K562 (cell line): ENCODE data around the gene PPFIA3. TPM values are rescaled to one million over a fixed set of nuclear protein-coding genes. Genes with fewer than 3 reads are reported as not detected.

Source experiments
- ATF7 ChIP-seq: fragments of 450-650 bp; IDR thresholded peaks from 2 replicates; pipeline ENCODE4 v1.7.1; 2014; ENCODE audit warnings: mild to moderate bottlenecking, moderate library complexity
- BHLHE40 ChIP-seq: IDR thresholded peaks from 2 replicates; pipeline ENCODE4 v1.6.1; 2011; ENCODE audit warnings: low read length, improper control_type of control experiment
- CXXC5 ChIP-seq: fragments of 250-450 bp; sonication (Bioruptor Pico); IDR thresholded peaks from 2 replicates; pipeline ENCODE4 v1.8.0; 2022; ENCODE audit warnings: inconsistent platforms, mild to moderate bottlenecking, moderate library complexity
- NFXL1 ChIP-seq: fragments of 450-650 bp; formaldehyde crosslinking; IDR thresholded peaks from 2 replicates; pipeline ENCODE4 v1.4.0; 2021; ENCODE audit warnings: mild to moderate bottlenecking
- RFX1 ChIP-seq: fragments of 450-650 bp; IDR thresholded peaks from 2 replicates; pipeline ENCODE4 v1.6.1; 2016; ENCODE audit warnings: mild to moderate bottlenecking, moderate library complexity
- SAP30 ChIP-seq: fragments of 200-600 bp; sonication (generic); IDR thresholded peaks from 2 replicates; pipeline ENCODE4 v1.6.1; 2012; ENCODE audit warnings: borderline replicate concordance, low read depth, mild to moderate bottlenecking, moderate library complexity, low read length, control low read depth, inconsistent platforms; ENCODE audit not compliant: insufficient read depth, poor library complexity, severe bottlenecking
- TCF7 ChIP-seq: sonication (generic); IDR thresholded peaks from 2 replicates; pipeline ENCODE4 v1.6.1; 2016; ENCODE audit warnings: antibody characterized with exemption, borderline replicate concordance
- ZNF124 ChIP-seq: sonication (generic); formaldehyde crosslinking; IDR thresholded peaks from 2 replicates; pipeline ENCODE4 v1.8.1; 2022; ENCODE audit warnings: missing genetic modification reagents
- ZNF224 ChIP-seq: sonication (generic); formaldehyde crosslinking; IDR thresholded peaks from 2 replicates; pipeline ENCODE4 v1.8.0; 2022; ENCODE audit warnings: mild to moderate bottlenecking, missing genetic modification reagents
- ZNF586 ChIP-seq: fragments of 450-650 bp; formaldehyde crosslinking; conservative IDR thresholded peaks from 2 replicates; pipeline ENCODE4 v1.4.0; 2020; ENCODE audit warnings: mild to moderate bottlenecking, moderate library complexity
- ZNF668 ChIP-seq: fragments of 250-450 bp; sonication (Bioruptor Pico); IDR thresholded peaks from 2 replicates; pipeline ENCODE4 v1.8.0; 2022; ENCODE audit warnings: mild to moderate bottlenecking, inconsistent platforms
- polyA plus RNA-seq, 8 experiments: library from polyadenylated mRNA; depleted of rRNA in 4 of 8; stranded (reverse) in 5 of 8; unstranded in 3 of 8; fragments of >200 nt; fragmentation: Nextera tagmentation in 2 of 8; fragmentation: Illumina TruSeq in 1 of 8; extraction: Ambion mirVana in 2 of 8; extraction: Trizol in 1 of 8; gene quantifications; 2 replicates each; pipeline versions ENCODE4 v1.2.1 to v1.2.3, GENCODE V29; 2011 to 2014; ENCODE audit warnings: inconsistent platforms in 1 of 8, missing spikeins in 1 of 8
- total RNA-seq, 7 experiments: library from RNA; depleted of rRNA in 6 of 7; stranded (reverse); fragments of >200 nt in 6 of 7; fragmentation: Illumina TruSeq in 2 of 7; extraction: Trizol in 2 of 7; gene quantifications; 2 replicates each; pipeline versions ENCODE4 v1.2.1 to v1.2.3, GENCODE V29; 2011 to 2021; ENCODE audit warnings: low replicate concordance in 1 of 7
- TF ChIP-seq, protein P1 (sequence below), 3 experiments: fragments of 200-800 bp in 1 of 3; fragments of 250-450 bp in 1 of 3; fragments of 450-650 bp in 1 of 3; sonication (Bioruptor Pico) in 1 of 3; sonication (Bioruptor generic) in 1 of 3; formaldehyde crosslinking in 1 of 3; IDR thresholded peaks; 2 replicates each; pipeline versions ENCODE4 v1.6.1 to v1.8.0; 2016 to 2022; ENCODE audit warnings: mild to moderate bottlenecking in 2 of 3, missing genetic modification characterization in 2 of 3, missing compliant biosample characterization in 1 of 3, moderate library complexity in 1 of 3
- TF ChIP-seq, protein P2 (sequence below): fragments of 450-650 bp; IDR thresholded peaks from 2 replicates; pipeline ENCODE4 v1.6.1; 2017; ENCODE audit warnings: antibody characterized with exemption
- TF ChIP-seq, protein P3 (sequence below): sonication (generic); formaldehyde crosslinking; IDR thresholded peaks from 2 replicates; pipeline ENCODE4 v1.8.0; 2023; ENCODE audit warnings: mild to moderate bottlenecking, missing genetic modification reagents
- TF ChIP-seq, protein P4 (sequence below): fragments of 150-350 bp; IDR thresholded peaks from 2 replicates; pipeline ENCODE4 v1.6.1; 2014; ENCODE audit warnings: low read depth, mild to moderate bottlenecking, low read length, borderline replicate concordance

Gene PPFIA3
- total and polyA plus RNA-seq, 9 of the 15 experiments (the other 6 are each of a cell fraction or from before 2014, with no cell fraction given) = 0.10 to 53.0 (median 17.6) TPM

- TF ChIP-seq, protein P1, sequence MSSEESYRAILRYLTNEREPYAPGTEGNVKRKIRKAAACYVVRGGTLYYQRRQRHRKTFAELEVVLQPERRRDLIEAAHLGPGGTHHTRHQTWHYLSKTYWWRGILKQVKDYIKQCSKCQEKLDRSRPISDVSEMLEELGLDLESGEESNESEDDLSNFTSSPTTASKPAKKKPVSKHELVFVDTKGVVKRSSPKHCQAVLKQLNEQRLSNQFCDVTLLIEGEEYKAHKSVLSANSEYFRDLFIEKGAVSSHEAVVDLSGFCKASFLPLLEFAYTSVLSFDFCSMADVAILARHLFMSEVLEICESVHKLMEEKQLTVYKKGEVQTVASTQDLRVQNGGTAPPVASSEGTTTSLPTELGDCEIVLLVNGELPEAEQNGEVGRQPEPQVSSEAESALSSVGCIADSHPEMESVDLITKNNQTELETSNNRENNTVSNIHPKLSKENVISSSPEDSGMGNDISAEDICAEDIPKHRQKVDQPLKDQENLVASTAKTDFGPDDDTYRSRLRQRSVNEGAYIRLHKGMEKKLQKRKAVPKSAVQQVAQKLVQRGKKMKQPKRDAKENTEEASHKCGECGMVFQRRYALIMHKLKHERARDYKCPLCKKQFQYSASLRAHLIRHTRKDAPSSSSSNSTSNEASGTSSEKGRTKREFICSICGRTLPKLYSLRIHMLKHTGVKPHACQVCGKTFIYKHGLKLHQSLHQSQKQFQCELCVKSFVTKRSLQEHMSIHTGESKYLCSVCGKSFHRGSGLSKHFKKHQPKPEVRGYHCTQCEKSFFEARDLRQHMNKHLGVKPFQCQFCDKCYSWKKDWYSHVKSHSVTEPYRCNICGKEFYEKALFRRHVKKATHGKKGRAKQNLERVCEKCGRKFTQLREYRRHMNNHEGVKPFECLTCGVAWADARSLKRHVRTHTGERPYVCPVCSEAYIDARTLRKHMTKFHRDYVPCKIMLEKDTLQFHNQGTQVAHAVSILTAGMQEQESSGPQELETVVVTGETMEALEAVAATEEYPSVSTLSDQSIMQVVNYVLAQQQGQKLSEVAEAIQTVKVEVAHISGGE (CRISPR knock-in tag; IDR thresholded peaks at IDR 0.05) = peak in 1 of 3 experiments; percentile 52; a peak in 1 of 6 replicates
- TF ChIP-seq TCF7 = no peak
- TF ChIP-seq, protein P2, sequence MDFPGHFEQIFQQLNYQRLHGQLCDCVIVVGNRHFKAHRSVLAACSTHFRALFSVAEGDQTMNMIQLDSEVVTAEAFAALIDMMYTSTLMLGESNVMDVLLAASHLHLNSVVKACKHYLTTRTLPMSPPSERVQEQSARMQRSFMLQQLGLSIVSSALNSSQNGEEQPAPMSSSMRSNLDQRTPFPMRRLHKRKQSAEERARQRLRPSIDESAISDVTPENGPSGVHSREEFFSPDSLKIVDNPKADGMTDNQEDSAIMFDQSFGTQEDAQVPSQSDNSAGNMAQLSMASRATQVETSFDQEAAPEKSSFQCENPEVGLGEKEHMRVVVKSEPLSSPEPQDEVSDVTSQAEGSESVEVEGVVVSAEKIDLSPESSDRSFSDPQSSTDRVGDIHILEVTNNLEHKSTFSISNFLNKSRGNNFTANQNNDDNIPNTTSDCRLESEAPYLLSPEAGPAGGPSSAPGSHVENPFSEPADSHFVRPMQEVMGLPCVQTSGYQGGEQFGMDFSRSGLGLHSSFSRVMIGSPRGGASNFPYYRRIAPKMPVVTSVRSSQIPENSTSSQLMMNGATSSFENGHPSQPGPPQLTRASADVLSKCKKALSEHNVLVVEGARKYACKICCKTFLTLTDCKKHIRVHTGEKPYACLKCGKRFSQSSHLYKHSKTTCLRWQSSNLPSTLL = no peak
- TF ChIP-seq, protein P3, sequence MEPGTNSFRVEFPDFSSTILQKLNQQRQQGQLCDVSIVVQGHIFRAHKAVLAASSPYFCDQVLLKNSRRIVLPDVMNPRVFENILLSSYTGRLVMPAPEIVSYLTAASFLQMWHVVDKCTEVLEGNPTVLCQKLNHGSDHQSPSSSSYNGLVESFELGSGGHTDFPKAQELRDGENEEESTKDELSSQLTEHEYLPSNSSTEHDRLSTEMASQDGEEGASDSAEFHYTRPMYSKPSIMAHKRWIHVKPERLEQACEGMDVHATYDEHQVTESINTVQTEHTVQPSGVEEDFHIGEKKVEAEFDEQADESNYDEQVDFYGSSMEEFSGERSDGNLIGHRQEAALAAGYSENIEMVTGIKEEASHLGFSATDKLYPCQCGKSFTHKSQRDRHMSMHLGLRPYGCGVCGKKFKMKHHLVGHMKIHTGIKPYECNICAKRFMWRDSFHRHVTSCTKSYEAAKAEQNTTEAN = 0 out of 2 replicates have a peak, but pooled peaks have one; percentile 67
- TF ChIP-seq NFXL1 (CRISPR knock-in tag) = no peak
- peak; percentile 81 for TF ChIP-seq SAP30
- TF ChIP-seq ZNF124 = no peak
- TF ChIP-seq ZNF586 (CRISPR knock-in tag) = no peak
- no peak for TF ChIP-seq BHLHE40
- TF ChIP-seq CXXC5 (CRISPR knock-in tag) = peak; percentile 89
- TF ChIP-seq ZNF224 (CRISPR knock-in tag) = 0 out of 2 replicates have a peak, but pooled peaks have one; percentile 69
- 0 out of 2 replicates have a peak, but pooled peaks have one; percentile 11 for TF ChIP-seq ZNF668 (CRISPR knock-in tag)
- TF ChIP-seq RFX1 = no peak
- TF ChIP-seq, protein P4, sequence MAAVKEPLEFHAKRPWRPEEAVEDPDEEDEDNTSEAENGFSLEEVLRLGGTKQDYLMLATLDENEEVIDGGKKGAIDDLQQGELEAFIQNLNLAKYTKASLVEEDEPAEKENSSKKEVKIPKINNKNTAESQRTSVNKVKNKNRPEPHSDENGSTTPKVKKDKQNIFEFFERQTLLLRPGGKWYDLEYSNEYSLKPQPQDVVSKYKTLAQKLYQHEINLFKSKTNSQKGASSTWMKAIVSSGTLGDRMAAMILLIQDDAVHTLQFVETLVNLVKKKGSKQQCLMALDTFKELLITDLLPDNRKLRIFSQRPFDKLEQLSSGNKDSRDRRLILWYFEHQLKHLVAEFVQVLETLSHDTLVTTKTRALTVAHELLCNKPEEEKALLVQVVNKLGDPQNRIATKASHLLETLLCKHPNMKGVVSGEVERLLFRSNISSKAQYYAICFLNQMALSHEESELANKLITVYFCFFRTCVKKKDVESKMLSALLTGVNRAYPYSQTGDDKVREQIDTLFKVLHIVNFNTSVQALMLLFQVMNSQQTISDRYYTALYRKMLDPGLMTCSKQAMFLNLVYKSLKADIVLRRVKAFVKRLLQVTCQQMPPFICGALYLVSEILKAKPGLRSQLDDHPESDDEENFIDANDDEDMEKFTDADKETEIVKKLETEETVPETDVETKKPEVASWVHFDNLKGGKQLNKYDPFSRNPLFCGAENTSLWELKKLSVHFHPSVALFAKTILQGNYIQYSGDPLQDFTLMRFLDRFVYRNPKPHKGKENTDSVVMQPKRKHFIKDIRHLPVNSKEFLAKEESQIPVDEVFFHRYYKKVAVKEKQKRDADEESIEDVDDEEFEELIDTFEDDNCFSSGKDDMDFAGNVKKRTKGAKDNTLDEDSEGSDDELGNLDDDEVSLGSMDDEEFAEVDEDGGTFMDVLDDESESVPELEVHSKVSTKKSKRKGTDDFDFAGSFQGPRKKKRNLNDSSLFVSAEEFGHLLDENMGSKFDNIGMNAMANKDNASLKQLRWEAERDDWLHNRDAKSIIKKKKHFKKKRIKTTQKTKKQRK = no peak
- TF ChIP-seq ATF7 = peak; percentile 83; the same call in 1 of the 2 replicates
Measured at GRCh38 chr19:49085020-49085867, 34.1 kb upstream of the PPFIA3 start, which contains the start of gene SNRNP70 (continued).
